H1 (cell line): ENCODE measurements around the gene GPR15.

Experiments used
- CBX5 ChIP-seq: fragments of 300-800, 300-1000 bp; sonication (generic); IDR thresholded peaks from 2 replicates; pipeline ENCODE4 v1.7.1; 2016; ENCODE audit warnings: antibody characterized with exemption, low read length, low read depth
- EZH2 ChIP-seq: fragments of 200-600 bp; sonication (generic); IDR thresholded peaks from 2 replicates; pipeline ENCODE4 v1.7.1; 2012; ENCODE audit warnings: low read depth, mild to moderate bottlenecking, moderate library complexity, low read length, inconsistent platforms; ENCODE audit not compliant: severe bottlenecking
- JUN ChIP-seq: IDR thresholded peaks from 2 replicates; pipeline ENCODE4 v1.6.1; 2011; ENCODE audit warnings: low read depth, mild to moderate bottlenecking, improper control_type of control experiment, low read length
- POLR2AphosphoS5 ChIP-seq: IDR thresholded peaks from 2 replicates; pipeline ENCODE4 v1.6.1; 2011; ENCODE audit warnings: low read depth, low read length
- RFX5 ChIP-seq: IDR thresholded peaks from 2 replicates; pipeline ENCODE4 v1.6.1; 2011; ENCODE audit warnings: low read depth, low read length, improper control_type of control experiment, borderline replicate concordance
- TF ChIP-seq, protein P1 (sequence below), 3 experiments: IDR thresholded peaks; 1 replicate in 2 of 3; 2 replicates in 1 of 3; pipeline versions ENCODE4 v1.5.1 to v1.6.1; 2011; ENCODE audit warnings: low read length in 3 of 3, mild to moderate bottlenecking in 3 of 3, inconsistent platforms in 2 of 3, low read depth in 1 of 3, moderate library complexity in 1 of 3; ENCODE audit not compliant: insufficient read depth in 1 of 3; ENCODE audit errors: control extremely low read depth in 1 of 3
- TF ChIP-seq, protein P2 (sequence below): IDR thresholded peaks from 2 replicates; pipeline ENCODE4 v1.6.1; 2012; ENCODE audit warnings: inconsistent platforms

DNA sequence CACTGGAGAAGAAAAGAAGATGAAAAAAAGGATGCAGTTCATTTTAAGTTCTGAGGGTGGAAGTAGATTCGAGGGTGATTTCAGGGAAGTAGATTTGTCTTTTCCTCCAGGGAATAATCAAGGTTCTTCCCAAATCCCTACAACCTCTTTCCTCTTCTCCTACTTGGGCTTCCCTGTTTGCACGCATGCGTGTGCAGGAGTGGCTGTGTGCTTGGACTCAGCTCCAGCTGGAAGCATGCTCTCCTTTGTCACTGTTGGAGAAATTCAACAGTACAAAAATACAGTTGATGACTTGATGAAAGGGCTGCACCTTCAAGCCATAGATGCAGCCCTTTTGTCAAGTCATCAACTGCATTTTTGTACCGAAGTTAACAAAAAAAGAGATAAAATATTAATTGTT, 30.5 kb upstream of the GPR15 start:
- TF ChIP-seq CBX5 = no peak
- no peak for TF ChIP-seq JUN
- TF ChIP-seq, protein P1, sequence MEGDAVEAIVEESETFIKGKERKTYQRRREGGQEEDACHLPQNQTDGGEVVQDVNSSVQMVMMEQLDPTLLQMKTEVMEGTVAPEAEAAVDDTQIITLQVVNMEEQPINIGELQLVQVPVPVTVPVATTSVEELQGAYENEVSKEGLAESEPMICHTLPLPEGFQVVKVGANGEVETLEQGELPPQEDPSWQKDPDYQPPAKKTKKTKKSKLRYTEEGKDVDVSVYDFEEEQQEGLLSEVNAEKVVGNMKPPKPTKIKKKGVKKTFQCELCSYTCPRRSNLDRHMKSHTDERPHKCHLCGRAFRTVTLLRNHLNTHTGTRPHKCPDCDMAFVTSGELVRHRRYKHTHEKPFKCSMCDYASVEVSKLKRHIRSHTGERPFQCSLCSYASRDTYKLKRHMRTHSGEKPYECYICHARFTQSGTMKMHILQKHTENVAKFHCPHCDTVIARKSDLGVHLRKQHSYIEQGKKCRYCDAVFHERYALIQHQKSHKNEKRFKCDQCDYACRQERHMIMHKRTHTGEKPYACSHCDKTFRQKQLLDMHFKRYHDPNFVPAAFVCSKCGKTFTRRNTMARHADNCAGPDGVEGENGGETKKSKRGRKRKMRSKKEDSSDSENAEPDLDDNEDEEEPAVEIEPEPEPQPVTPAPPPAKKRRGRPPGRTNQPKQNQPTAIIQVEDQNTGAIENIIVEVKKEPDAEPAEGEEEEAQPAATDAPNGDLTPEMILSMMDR (IDR thresholded peaks at IDR 0.05; ENCODE audit: control extremely low read depth in 1 of 3, insufficient read depth in 1 of 3, low read depth in 1 of 3, low read length in 3 of 3) = no peak
- TF ChIP-seq, protein P2, sequence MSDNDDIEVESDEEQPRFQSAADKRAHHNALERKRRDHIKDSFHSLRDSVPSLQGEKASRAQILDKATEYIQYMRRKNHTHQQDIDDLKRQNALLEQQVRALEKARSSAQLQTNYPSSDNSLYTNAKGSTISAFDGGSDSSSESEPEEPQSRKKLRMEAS = no peak
- TF ChIP-seq EZH2 = no peak
- TF ChIP-seq POLR2AphosphoS5 = no peak
- TF ChIP-seq RFX5 = no peak
